GM19455 (cell line): Measurements from ENCODE around the gene MRPL44.

Experiments
- ATAC-seq: cut with Tn5 transposase; IDR thresholded peaks from one replicate; pipeline ENCODE4 v1.9.1; 2021; ENCODE audit not compliant: unreplicated experiment

Gene MRPL44

GRCh38 chr2:223957092-223957851 is at the start of gene MRPL44:
Gene MRPL44 (plus strand): TSS chr2:223957463. CDS start chr2:223957473, 10 bp downstream.
- ATAC-seq, result peak; percentile 85

DNA sequence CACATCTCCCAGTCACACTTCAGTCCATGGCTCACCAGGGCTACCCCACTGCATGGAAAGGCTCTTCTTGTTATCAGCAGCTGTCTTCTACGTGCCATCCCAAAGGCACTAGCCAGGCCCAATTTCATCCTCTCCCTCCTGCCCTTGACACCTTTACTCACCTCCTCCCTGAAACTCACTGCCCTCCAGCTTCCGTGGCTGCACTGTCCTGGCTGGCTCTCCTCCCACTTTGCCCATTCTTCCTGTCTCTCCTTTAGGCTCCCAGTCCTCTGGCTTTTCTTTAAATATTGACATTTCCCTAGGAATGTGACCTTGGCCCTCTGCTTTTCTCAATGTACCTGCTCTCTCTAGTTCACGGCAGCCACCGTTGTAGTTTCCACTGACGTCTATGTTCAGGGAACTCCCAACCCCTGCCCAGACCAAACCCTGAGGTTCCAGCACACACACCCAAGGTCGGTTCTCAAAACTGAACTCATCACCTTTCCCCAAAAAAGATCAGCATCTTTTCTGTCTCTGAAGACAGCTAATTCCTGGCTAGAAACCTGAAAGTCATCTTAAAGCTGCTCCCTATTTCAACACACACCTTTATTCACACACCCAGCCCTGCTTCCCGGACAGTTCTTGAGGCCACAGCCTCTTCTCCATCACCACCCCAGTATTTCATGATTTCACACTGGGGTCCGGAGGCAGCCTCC is 48.8 kb upstream of the MRPL44 start:
- no peak for ATAC-seq

GRCh38 chr2:223909001-223909741 is 48.1 kb upstream of the MRPL44 start:
- no peak for ATAC-seq

DNA sequence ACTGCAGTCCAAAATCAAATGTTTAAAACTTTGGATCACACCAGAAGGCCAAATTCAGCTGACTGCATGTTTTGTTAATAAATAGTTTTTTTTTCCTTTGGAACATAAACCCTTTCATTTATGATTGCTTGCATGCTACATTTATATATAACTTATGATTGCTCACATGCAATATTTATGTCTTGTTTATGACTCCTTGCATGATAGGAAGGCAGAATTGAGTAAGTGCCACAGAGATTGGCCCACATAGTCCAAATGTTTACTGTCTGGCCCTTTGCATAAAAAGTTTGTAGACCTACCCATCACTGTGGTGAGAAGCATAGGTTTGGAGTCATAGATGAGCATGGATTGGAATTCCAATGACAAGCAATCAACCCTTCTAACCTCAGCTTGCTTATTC is 42.9 kb upstream of the MRPL44 start:
- no peak for ATAC-seq

GRCh38 chr2:223915071-223915470 is 42.2 kb upstream of the MRPL44 start:
- ATAC-seq, result no peak

- no peak for ATAC-seq
These were observed 40.9 kb upstream of the MRPL44 start for GRCh38 chr2:223916181-223916920.

DNA sequence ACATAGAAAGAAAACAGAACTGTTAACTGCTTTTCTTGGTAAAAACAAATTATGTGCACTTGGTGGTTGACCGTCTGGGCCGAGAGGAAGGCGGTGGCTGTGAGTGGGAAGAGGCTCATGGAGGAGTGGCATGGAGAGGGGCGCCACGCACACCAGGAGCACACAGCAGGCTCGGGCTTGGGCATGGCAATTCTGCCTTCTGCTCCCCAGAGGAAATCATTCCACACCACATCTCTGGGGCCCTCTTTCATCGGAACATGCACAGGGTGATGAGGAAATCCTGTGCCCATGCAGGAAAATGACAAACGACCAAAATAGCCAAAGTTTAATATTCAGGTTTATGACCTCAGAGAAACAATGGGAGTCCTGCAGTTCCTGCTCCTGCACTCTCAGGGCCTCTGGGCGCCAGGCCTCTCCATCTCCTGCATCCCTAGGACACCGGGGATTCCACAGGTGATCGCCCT is 38.6 kb upstream of the MRPL44 start:
- no peak for ATAC-seq

GRCh38 chr2:223920109-223920508 is 37.2 kb upstream of the MRPL44 start:
- ATAC-seq, result no peak

DNA sequence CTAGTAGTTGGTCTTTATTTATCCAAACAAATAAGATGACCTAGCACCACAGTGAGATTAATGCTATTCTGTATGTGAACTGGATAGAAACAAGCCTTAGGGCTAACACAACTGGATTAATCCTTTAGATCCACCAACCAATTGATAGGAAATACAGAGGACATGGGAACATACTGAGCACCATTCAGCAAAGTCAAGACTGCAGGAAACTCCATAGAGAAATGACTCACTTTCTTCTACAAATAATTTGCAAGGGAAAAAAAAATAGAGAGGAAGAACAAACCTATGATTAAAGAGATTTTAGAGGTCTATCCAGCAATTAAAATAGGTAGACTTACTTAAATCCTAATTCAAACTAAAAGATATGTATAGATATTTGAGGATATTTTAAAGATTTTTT is 36.1 kb upstream of the MRPL44 start:
- ATAC-seq, result no peak

GRCh38 chr2:223922308-223922707 is 35.0 kb upstream of the MRPL44 start:
- ATAC-seq, result no peak

DNA sequence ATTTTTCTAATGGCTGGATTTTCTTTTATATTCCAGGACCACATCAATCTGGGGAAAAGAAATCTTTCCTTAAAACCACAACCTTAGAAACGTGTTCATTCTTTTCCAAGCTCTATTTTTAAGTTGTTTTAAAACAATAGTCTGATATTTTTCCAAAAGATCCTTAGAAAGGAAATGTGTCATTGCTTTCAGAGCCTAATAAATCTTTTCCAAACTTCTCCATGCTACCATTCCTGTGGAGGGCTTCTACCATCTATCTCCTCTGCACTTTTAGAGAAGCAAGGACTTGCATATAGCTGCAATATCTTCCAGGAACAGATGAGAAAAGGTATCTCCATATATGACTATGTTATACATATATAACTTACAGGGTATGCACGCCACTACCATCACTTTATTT is 33.3 kb upstream of the MRPL44 start:
- no peak for ATAC-seq

DNA sequence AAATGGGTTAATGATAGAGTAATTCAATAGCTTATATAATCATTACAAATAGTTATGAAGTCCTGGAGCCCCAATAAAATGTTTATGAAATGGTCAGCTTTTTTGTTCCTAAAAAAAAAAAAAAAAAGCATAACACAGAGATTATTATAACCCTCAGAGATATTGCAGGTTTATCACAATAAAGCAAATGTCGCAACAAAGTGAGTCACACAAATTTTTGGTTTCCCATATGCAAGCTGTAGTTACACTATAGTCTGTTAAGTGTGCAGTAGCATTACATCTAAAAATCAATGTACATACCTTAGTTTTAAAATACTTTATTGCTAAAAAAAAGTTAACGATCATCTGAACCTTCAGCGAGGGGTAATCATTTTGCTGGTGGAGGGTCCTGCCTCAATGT is 32.2 kb upstream of the MRPL44 start:
- no peak for ATAC-seq

DNA sequence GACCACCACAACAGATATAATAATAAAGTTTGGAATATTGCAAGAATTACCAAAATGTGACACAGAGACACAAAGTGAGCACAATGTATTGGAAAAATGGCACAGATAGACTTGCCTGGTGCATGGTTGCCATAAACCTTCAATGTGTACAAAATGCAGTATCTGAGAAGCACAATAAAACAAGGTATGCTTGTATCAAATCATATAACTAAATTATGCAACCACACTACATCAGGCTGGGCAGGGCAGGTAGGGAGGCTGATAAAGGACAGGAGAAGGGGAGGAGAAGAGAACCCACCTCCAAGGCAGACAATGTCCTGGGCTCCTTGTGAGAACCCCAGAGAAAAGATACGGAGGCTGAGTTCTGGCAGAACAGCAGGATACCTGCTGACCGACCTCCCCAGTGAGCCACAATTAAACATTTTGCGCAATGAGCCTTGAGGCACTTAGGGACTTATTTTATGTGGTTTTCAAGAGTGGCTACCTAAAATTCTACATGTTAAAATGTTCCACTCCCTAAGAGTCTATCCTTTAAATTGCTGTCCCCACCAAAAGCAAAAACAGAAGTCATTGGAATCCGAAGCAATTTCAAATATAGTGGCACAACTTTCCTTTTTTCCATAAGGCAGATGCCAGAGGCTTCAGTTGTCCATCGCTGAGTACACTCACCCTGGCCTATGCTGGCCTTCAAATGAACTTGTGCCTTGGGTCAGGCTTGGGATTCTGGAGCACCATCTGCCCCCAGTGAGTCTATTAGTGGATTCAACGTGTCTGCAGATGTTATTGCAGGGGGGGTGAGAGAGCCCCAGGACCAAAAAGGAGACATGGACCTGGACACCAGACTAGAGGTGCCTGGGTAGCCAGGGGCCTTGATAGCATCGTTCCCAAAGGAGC is 28.9 kb upstream of the MRPL44 start:
- ATAC-seq, result no peak

DNA sequence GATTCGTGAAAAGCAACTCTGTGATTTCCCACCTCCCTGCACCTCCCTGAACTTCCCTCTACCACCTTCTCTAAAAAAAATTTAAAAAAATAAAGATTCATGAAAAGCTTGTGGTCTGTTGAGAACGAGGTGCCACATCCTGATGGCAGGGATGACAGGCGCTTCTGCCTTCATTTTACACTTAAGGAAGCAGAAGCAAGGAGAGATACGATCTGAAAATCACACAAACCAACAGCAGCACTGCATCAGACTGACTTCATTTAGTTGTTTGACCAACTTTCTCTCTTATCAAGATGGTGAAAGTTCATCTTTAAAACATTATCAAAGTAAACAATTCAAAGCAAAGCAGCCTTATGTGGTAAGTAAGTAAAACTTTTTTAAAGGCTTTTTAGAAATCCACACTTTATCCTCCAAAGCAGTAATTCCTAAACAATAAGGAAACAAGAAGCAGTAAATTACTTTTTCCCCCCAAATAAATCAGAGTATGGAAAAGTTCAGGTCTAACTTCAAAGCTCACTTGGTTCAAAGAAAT is 27.6 kb upstream of the MRPL44 start:
- no peak for ATAC-seq

- ATAC-seq, result no peak
These were observed 26.9 kb upstream of the MRPL44 start for GRCh38 chr2:223930103-223930976.

DNA sequence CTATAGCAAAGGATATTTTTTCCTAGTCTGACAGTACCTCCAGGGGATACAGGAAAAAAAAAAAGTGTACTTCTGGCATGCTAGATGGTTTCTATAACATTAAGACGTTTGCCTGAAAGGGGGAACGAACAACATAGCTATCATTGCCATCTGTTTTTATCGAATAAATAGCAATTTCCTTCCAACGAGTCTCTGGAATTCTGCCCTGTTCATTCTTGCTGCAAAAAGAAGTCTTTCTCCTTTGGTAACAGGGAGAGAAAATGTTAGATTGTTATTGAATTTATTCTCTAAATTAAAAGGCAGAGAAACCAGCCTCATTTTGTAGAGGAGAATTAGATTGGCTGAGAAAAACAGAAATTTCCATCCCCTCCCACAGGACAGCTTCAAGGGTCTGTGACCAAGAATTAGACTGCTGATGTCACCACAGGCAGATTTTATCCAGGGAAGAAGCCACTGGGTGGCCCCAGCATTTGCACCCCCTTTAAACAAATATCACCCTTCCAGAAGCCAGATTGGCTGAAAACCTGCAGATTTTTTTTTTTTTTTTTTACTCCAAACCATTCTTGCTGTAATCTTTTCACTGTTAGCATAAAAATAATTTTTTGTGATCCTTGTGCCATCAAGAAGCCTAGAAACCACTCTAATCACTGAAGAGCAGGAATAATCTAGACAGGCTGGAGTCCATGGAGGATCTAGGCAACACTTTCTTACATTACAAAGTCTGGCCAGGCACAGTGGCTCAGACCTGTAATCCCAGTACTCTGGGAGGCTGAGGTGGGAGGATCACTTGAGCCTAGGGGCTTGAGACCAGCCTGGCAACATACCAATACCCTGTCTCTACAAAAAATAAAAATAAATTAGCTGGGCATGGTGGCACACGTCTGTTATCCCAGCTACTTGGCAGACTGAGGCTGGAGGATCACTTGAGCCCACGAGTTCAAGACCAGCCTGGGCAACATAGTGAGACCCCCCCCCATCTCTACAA is 24.2 kb upstream of the MRPL44 start:
- ATAC-seq, result no peak

GRCh38 chr2:223934870-223935269 is 22.4 kb upstream of the MRPL44 start:
- no peak for ATAC-seq
